GM23338 (cell line): ENCODE results near the gene SPNS3. TPM values are rescaled to one million over a fixed set of nuclear protein-coding genes. Genes with fewer than 3 reads are reported as not detected.

ENCODE experiments used
- CREB1 ChIP-seq: fragments of 250-450 bp; sonication (Bioruptor Pico); IDR thresholded peaks from 2 replicates; pipeline ENCODE4 v1.5.0; 2020; ENCODE audit warnings: low read depth, mild to moderate bottlenecking, moderate library complexity
- ETS1 ChIP-seq: IDR thresholded peaks from 2 replicates; pipeline ENCODE4 v1.6.1; 2016; ENCODE audit warnings: antibody characterized with exemption
- EZH2 ChIP-seq: fragments of 200-600 bp; sonication (generic); IDR thresholded peaks from one replicate; pipeline ENCODE4 v1.8.0; 2017; ENCODE audit warnings: antibody characterized with exemption, mild to moderate bottlenecking, low read depth; ENCODE audit not compliant: unreplicated experiment
- EZH2phosphoT487 ChIP-seq: fragments of 200-600 bp; sonication (generic); IDR thresholded peaks from one replicate; pipeline ENCODE4 v1.8.1; 2018; ENCODE audit warnings: antibody characterized with exemption; ENCODE audit not compliant: unreplicated experiment
- JUNB ChIP-seq: IDR thresholded peaks from one replicate; pipeline ENCODE4 v1.6.1; 2016; ENCODE audit warnings: antibody characterized with exemption; ENCODE audit not compliant: unreplicated experiment
- NANOG ChIP-seq: IDR thresholded peaks from 2 replicates; pipeline ENCODE4 v1.6.1; 2016; ENCODE audit warnings: antibody characterized with exemption, borderline replicate concordance
- REST ChIP-seq: IDR thresholded peaks from one replicate; pipeline ENCODE4 v1.6.1; 2018; ENCODE audit warnings: antibody characterized with exemption; ENCODE audit not compliant: unreplicated experiment
- STAT1 ChIP-seq: IDR thresholded peaks from one replicate; pipeline ENCODE4 v1.6.1; 2016; ENCODE audit warnings: antibody characterized with exemption; ENCODE audit not compliant: unreplicated experiment
- ZNF331 ChIP-seq: fragments of 250-450 bp; sonication (Bioruptor Pico); IDR thresholded peaks from 2 replicates; pipeline ENCODE4 v1.5.0; 2020; ENCODE audit warnings: low read depth, mild to moderate bottlenecking, moderate library complexity
- ZNF462 ChIP-seq: fragments of 250-450 bp; sonication (Bioruptor Pico); IDR thresholded peaks from 2 replicates; pipeline ENCODE4 v1.5.0; 2020; ENCODE audit warnings: mild to moderate bottlenecking, moderate library complexity
- polyA plus RNA-seq: library from polyadenylated mRNA; unstranded; fragments of >200 nt; fragmentation: Nextera tagmentation; extraction: Ambion mirVana; gene quantifications from 2 replicates; pipeline ENCODE4 v1.2.1, GENCODE V29; 2016
- total RNA-seq: library from RNA; depleted of rRNA; stranded (reverse); fragments of >200 nt; shearing (Covaris generic); gene quantifications from 2 replicates; pipeline ENCODE4 v1.2.3, GENCODE V29; 2014

The SPNS3 gene
- total and polyA plus RNA-seq, 2 experiments from 2014 or later = not detected

- TF ChIP-seq ZNF462 (CRISPR knock-in tag) (no peak), CREB1 (no peak), JUNB (no peak), NANOG (no peak), EZH2phosphoT487 (no peak), STAT1 (no peak), EZH2 (no peak), ZNF331 (CRISPR knock-in tag) (no peak), REST (no peak), ETS1 (no peak)
Observed at GRCh38 chr17:4465786-4466185, 32.0 kb downstream of the SPNS3 start (continued).
